Upper lobe of right lung (tissue), 1 donor: ENCODE measurements around the gene NAPSA. TPM values are rescaled to one million over a fixed set of nuclear protein-coding genes. Genes with fewer than 3 reads are reported as not detected.
"Not testable (repeated sequence)": the region's sequence is repeated elsewhere in the genome, so short reads cannot be mapped to it uniquely, and the experiment has no call there.

Source experiments
- ATAC-seq: fragments of 200-7000 bp; cut with Tn5 transposase; one replicate; pipeline ENCODE4 v1.9.1; 2020; ENCODE audit warnings: mild to moderate bottlenecking, moderate library complexity
- DNase-seq: peaks from one replicate; pipeline ENCODE4 v3.0.0-alpha.2; 2020
- H3K27ac ChIP-seq: fragments of 200-600 bp; one replicate; pipeline ENCODE4 v1.8.0; 2022
- H3K27me3 ChIP-seq: fragments of 200-600 bp; one replicate; pipeline ENCODE4 v1.8.0; 2022; ENCODE audit warnings: mild to moderate bottlenecking
- H3K36me3 ChIP-seq: fragments of 200-600 bp; one replicate; pipeline ENCODE4 v1.8.0; 2022
- H3K4me1 ChIP-seq: fragments of 200-600 bp; one replicate; pipeline ENCODE4 v1.8.0; 2022
- H3K4me3 ChIP-seq: fragments of 200-600 bp; one replicate; pipeline ENCODE4 v1.8.0; 2022; ENCODE audit warnings: mild to moderate bottlenecking
- H3K9me3 ChIP-seq: fragments of 200-600 bp; one replicate; pipeline ENCODE4 v1.8.0; 2022
- CTCF ChIP-seq: fragments of 200-600 bp; IDR thresholded peaks from one replicate; pipeline ENCODE4 v1.8.0; 2022; ENCODE audit warnings: antibody characterized with exemption
- intact Hi-C: fragments of 100-400 bp; cut with DNase I; formaldehyde crosslinking; loops from one replicate; pipeline ENCODE4 v1.11.0; 2022
- total RNA-seq: library from RNA; stranded (reverse); fragmentation: NEBNext Ultra II Directional; extraction: Animal tissue kit (Norgen Biotek cat#: 25700); gene quantifications from one replicate; pipeline ENCODE4 v1.2.1, GENCODE V29; 2021
- donor health status: DM: no; HTN: yes; CAD: no; lungs with severe emphysema.

The NAPSA gene
- total RNA-seq, 1 donor from 2014 or later: 1,895 TPM

- no peak overlapping the region for H3K27ac ChIP-seq
- no peaks in the 10 kb centered on the region for H3K36me3 ChIP-seq
- H3K27me3 ChIP-seq: no peaks in the 10 kb centered on the region
- H3K9me3 ChIP-seq: no peaks in the 10 kb centered on the region
- DNase-seq (peak; percentile 7), ATAC-seq (no peak)
- no peak overlapping the region for H3K4me3 ChIP-seq
- no peak for TF ChIP-seq CTCF
- intact Hi-C loops: no loop called here
- peaks cover 6% of the 10 kb centered on the region for H3K4me1 ChIP-seq
Observed at GRCh38 chr19:50352242-50352641, 13.2 kb downstream of the NAPSA start.

DNA sequence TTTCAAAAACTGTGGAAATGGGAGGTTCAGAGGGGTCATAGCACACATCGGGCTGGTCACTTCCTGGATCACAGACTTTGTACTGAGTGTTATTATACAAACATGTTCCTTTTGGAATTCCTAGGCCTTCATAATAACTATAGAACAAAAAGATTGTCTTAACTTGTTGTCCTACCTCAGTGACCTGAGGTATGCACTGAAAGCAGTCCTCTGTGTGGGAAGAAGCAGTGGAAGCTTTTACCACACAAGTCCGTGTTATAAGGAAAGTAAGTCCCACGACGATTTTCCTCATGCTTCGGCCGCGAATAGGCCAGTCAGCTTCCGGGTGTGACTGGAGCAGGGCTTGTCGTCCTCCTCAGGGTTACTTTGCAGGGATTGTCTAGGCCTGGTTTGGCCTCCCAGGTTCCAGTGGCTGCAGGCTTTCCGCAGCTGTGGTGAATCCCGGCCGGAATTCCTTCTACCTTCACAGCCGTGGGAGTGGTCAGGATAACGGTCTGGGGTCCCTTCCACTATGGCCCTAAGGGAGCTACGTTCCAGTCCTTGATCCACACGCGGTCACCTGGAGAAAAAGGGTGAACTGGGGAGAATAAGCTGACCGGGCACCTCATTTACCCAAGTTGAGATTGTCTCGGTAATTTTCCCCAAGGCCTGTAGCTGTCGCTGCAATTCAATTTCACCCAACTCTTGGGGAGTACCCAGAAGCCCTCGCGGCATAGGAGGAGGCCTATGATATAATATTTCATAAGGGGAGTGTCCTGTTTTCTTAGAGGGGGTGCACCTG lies 16.0 kb downstream of the NAPSA start:
- intact Hi-C loops: no loop called here
- ATAC-seq: no peak

GRCh38 chr19:50347089-50347581 lies 18.3 kb downstream of the NAPSA start:
- ATAC-seq, H3K4me1 ChIP-seq, H3K9me3 ChIP-seq, H3K27ac ChIP-seq, intact Hi-C loops, H3K36me3 ChIP-seq, H3K27me3 ChIP-seq, H3K4me3 ChIP-seq: not testable (repeated sequence)
- peak; percentile 53 for DNase-seq

More for the DNA sequence above, 16.0 kb downstream of the NAPSA start:
- Histone ChIP-seq H3K36me3 (no peaks in the 10 kb centered on the region), H3K4me1 (peaks cover 6% of the 10 kb centered on the region), H3K9me3 (peaks cover 5% of the 10 kb centered on the region), H3K27ac (peak overlapping the region; percentile 42), H3K4me3 (no peak overlapping the region), H3K27me3 (no peaks in the 10 kb centered on the region)
- no peak for TF ChIP-seq CTCF
- peak; percentile 29 for DNase-seq

- TF ChIP-seq CTCF: no peak
- H3K9me3 ChIP-seq: peaks cover 5% of the 10 kb centered on the region
- no peak overlapping the region for H3K4me3 ChIP-seq
- H3K27me3 ChIP-seq: no peaks in the 10 kb centered on the region
- ATAC-seq: peak; percentile 60
- H3K36me3 ChIP-seq: no peaks in the 10 kb centered on the region
- peaks cover 6% of the 10 kb centered on the region for H3K4me1 ChIP-seq
- intact Hi-C loops: no loop called here
- DNase-seq: no peak
- no peak overlapping the region for H3K27ac ChIP-seq
Observed at GRCh38 chr19:50344661-50345318, 20.6 kb downstream of the NAPSA start.

GRCh38 chr19:50341091-50341564 lies 24.3 kb downstream of the NAPSA start:
- Histone ChIP-seq H3K4me1 (no peaks in the 10 kb centered on the region), H3K36me3 (no peaks in the 10 kb centered on the region), H3K27me3 (no peaks in the 10 kb centered on the region), H3K4me3 (no peak overlapping the region), H3K27ac (no peak overlapping the region), H3K9me3 (peaks cover 5% of the 10 kb centered on the region)
- intact Hi-C loops: no loop called here
- DNase-seq (no peak), ATAC-seq (peak; percentile 85)
- TF ChIP-seq CTCF: no peak

DNA sequence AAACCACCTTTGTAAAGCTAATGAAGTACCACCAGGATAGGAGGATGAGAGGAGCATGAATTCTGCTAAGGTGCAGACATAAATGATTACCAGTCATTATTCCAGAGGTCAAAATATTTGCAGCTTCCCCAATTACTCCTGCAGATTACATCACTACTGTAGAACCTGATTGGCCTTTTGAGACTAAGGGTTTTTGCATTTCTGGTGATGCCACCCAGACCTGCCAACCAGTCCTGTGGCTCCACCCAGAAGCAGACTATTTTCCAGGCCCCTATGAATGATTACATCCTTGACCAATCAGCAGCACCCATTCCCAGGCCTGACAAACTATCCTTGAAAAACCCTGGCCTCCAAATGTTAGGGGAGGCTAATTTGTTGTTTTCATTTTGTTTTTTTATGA lies 25.1 kb downstream of the NAPSA start:
- H3K4me1 ChIP-seq: no peaks in the 10 kb centered on the region
- no peak for ATAC-seq
- TF ChIP-seq CTCF: no peak
- no peaks in the 10 kb centered on the region for H3K36me3 ChIP-seq
- H3K27me3 ChIP-seq: no peaks in the 10 kb centered on the region
- no peak overlapping the region for H3K27ac ChIP-seq
- no peak overlapping the region for H3K4me3 ChIP-seq
- intact Hi-C loops: no loop called here
- no peak for DNase-seq
- H3K9me3 ChIP-seq: peaks cover 5% of the 10 kb centered on the region

DNA sequence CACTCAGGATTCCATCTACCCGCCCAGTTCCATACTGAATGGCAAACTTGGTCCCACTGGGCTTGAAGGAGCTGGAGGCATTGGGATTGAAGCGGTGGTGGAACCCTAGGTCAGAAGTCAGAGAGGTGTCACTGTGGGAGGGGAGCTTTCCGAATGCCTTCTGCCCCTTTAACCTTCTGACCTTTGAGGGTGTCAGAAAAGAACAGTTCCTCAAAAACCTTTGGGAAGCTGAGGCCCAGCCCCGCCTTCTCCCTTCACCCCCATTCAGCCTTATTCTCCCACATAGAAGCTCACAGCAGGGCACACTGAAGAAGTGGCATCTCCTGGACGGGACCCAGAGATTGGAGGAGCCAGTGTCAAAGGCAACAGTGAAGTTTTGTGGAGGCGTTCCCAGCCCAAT lies 28.4 kb downstream of the NAPSA start:
- intact Hi-C loops, H3K9me3 ChIP-seq, H3K4me3 ChIP-seq, H3K27me3 ChIP-seq, ATAC-seq, H3K36me3 ChIP-seq, DNase-seq, H3K27ac ChIP-seq: not testable (repeated sequence)
- H3K4me1 ChIP-seq: peaks cover 11% of the 10 kb centered on the region
